T-helper 1 cell treated with Interleukin-12 subunit alpha and Interleukin-12 subunit beta and Interleukin-4 antibody, amounts not matched to agents 30 ng/mL and 1 ng/mL, for 36 hours (primary cell): ENCODE results near the gene FNBP1L. TPM values are rescaled to one million over a fixed set of nuclear protein-coding genes. Genes with fewer than 3 reads are reported as not detected.

Experiments used
- intact Hi-C: fragments of 100-400 bp; cut with micrococcal nuclease; formaldehyde crosslinking; loops from one replicate; pipeline ENCODE4 v1.15.1; 2024
- total RNA-seq: library from RNA; stranded (reverse); gene quantifications from 2 replicates; pipeline ENCODE4 v1.2.3, GENCODE V29; 2022

The FNBP1L gene
- total RNA-seq, 1 donor from 2014 or later: 0.10 TPM

GRCh38 chr1:93565496-93566206, 117.7 kb downstream of the FNBP1L start:
- intact Hi-C loops: no loop called here

DNA sequence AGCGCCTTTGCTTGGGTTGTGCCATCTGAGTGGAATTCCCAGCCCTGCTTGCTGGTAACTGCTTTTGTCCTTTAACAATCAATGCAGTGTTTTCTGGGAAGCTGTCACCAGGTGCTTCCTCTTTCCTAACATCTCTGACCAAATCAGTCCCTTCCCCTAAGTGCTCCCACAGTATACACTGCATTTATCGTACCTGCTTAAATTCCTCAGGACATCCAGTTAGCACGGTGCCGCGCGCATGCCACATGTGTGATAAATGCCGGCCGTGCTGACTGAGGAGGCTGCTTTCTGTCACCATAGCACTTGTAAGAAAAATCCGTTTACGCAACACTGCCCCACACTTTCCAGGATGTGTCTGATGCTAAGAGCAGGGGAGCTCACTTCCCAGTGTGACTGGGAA, 118.3 kb downstream of the FNBP1L start:
- intact Hi-C loops: no loop called here

GRCh38 chr1:93567255-93567918, 119.5 kb downstream of the FNBP1L start:
- intact Hi-C loops: no loop called here

DNA sequence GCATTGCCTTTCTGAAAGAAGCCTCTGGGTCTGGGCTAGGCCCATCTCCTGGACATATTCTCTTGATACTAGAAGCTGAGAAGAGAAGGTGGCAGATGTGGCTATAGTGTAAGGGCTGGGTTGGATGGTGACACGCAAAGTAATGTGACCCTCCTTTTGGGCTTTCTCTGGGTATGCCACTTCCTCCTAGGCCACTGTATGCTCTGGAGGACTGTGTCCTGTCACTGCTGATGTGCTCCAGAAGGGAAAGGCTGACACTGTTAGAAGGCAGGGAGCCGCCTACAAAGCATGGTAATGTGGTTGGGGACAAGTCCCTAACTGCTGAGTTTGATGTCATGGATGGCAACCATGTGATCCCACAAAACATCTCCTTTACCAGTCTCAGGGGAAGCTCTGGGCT, 121.6 kb downstream of the FNBP1L start:
- intact Hi-C loops: no loop called here

- intact Hi-C loops: no loop called here
Measured at GRCh38 chr1:93571623-93572310, 123.8 kb downstream of the FNBP1L start.

GRCh38 chr1:93573940-93574469, 126.1 kb downstream of the FNBP1L start:
- intact Hi-C loops: no loop called here

DNA sequence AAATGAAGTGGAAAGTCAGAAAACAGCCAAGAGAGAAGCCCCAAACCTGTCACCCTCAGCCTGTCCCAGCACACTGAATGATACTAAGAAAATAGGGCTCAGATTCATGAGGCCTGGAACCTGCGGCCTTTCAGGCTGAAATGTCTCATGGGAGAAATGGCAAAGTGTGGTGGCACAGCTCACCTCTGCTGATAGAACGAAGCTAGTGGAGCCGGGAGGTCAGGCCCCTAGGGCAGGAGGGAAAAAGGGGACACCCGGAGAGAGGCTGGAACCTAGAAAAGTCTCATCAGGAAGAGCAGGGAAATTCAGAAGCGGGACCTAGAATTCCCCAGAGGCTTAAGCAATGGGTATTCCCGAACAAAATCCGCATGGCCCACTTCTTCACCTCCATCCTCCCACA, 126.6 kb downstream of the FNBP1L start:
- intact Hi-C loops: no loop called here

DNA sequence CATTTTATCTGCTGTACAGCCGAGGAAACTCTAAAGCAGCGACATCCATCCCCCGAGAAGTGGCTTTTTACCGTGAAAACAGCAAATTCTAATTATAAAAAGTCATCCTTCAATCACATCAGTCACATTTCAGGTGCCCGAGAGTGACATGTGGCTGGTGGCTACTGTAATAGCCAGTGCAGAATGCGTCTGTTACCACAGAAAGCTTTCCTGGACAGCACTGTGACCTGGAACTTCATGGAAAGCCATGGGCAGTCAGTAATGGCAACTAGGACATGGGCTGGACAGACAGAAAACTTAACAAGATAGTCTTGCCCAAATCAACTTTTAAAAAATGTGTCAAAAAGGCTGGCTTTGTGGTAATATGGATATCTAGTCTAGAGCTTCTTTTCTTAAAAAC, 127.1 kb downstream of the FNBP1L start:
- intact Hi-C loops: no loop called here

GRCh38 chr1:93575621-93576284, 127.8 kb downstream of the FNBP1L start:
- intact Hi-C loops: no loop called here

DNA sequence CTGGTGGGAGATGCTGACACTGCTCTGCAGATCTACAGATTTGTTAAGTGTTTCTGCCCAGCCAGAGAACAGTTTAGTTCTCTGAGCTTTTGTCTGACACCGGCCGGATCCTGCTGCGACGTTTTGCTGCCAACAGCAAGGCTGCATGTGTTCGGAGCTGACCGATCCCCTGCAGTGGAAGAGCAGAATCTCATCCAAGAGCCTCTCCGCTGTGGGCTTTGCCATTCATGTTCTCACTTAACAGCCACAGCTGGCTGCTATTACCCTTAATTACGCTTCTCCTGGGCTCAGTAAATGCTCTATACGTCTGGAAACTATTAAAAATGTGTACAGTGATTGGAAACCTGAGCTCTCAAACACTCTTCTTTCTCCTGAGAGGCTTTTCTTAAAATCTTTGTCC, 128.4 kb downstream of the FNBP1L start:
- intact Hi-C loops: no loop called here

- intact Hi-C loops: no loop called here
Measured at GRCh38 chr1:93576746-93577145, 128.8 kb downstream of the FNBP1L start.

- intact Hi-C loops: no loop called here
Measured at GRCh38 chr1:93577536-93578432, 129.9 kb downstream of the FNBP1L start.

GRCh38 chr1:93578433-93578830, 130.5 kb downstream of the FNBP1L start:
- intact Hi-C loops: no loop called here

- intact Hi-C loops: no loop called here
Measured at GRCh38 chr1:93578911-93579825, 131.2 kb downstream of the FNBP1L start.

DNA sequence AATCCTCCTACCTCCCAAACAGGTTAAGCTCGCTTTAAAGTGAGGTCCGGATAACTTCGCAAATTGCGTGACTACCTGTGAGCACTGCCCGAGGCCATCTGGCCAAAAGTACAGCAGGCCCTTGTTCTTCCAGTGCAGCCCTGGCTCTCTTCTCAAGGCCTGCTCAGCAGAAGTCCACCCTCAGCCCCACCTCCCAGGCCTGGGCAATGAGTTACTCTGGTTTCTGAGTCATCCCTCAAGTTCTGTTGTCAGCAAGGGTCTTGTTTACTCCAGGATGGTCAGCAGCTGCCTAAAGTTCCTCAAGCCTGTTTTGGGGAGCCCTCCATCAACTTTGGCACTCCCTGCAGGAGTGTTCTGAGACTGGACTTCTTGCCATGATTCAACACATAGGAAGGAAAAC, 132.0 kb downstream of the FNBP1L start:
- intact Hi-C loops: no loop called here

DNA sequence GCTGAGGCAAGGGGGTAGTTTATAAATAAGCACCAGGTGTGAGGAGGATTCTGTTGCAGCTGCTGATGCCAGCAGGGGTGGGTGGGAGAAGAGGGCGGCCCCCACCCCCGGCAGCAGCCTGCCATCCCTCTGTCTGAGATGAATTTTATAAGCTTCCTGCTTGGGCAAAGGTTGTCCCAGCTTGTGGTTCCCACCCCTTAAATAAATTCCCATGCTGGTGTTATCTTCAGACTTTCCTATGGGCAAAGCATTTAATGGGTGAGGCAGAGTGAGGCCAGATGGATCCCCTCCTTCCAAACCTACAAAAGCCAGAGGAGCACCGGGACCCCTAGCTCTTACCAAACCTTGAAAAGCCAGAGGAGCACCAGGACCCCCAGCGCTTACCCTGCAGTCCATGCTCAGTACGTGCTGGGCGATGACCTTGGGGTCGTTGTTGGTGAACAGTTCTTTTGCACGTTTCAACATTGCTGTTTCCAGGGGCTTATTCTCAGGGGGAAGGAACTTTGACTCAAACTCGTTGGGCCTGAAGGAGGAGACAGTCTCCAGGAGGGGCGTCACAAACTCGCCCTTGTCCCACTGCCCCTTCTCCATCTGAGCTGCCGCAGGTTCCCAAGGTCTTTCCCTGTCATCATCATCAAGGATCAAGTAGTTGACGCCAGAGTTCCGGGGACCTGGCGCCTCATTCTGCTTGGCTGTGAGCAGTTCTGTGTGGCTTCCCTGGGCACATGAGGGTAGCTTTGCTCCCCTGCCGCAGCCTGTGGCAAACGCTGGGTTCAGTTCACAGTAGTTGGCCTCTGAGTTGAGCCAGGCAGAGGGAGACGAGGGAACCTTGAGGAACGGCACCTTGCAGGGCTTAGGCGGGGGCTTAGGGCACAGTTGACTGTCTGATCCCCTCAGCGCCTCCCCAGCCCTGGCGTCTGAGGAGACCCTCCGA, 134.3 kb downstream of the FNBP1L start:
- intact Hi-C loops: no loop called here

DNA sequence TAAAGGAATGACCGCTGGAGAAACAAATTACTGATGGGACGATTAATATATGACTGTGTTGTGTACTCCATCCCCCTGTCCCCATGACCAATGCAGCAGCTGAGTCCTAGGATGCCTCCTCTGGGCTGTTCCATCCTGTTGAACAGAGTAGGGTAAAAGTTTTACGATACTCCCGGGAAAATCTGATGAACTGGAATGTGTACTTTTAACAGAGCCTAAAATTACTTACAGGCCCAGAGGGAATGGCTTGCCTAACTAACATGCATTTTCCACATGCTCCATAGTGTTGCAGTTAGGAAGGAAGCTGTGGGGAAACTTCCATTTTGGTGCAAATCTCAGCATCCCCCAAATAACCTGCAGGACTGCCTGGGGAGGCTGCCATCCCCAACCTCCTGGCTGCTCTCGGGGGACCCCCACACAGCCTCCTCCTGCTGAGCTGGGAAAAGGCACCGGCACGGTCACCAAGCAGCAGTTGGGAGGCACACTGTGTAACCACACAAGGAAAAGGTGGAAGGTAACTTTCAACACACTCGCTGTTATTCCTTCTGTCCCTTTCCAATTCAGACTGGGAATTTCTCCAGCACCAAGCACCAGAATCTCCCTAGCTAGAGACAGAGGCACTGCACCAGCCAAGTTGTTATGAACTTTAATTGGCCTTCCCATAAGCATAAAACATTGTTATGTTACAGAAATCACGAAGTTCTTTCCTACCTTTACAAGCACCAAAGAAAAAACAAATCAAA, 136.5 kb downstream of the FNBP1L start:
- intact Hi-C loops: no loop called here
